Astrocyte (in vitro differentiated cells and primary cell): ENCODE results near the gene BCAM. TPM values are rescaled to one million over a fixed set of nuclear protein-coding genes. Genes with fewer than 3 reads are reported as not detected.
"Not testable (repeated sequence)": the region's sequence is repeated elsewhere in the genome, so short reads cannot be mapped to it uniquely, and the experiment has no call there.

ENCODE experiments used
- DNase-seq: peaks from one replicate; pipeline ENCODE4 v3.0.0-alpha.2; 2010; ENCODE audit warnings: low read depth
- FAIRE-seq: peaks from 2 replicates; lab custom pipeline; 2011; peaks lifted over from hg19 to GRCh38; lab: Jason Lieb, UNC
- H2AFZ ChIP-seq: 2 replicates; pipeline ENCODE4 v1.6.0; 2012; ENCODE audit warnings: low read depth, low read length, inconsistent platforms
- H3K27ac ChIP-seq: 2 replicates; pipeline ENCODE4 v1.5.1; 2011; ENCODE audit warnings: low read depth, low read length, inconsistent platforms
- H3K27me3 ChIP-seq: 2 replicates; pipeline ENCODE4 v1.6.0; 2011; ENCODE audit warnings: low read length, inconsistent platforms; ENCODE audit not compliant: insufficient read depth
- H3K36me3 ChIP-seq: 2 replicates; pipeline ENCODE4 v1.5.1; 2011; ENCODE audit warnings: low read length, inconsistent platforms; ENCODE audit not compliant: insufficient read depth
- H3K4me1 ChIP-seq: 2 replicates; pipeline ENCODE4 v1.5.1; 2011; ENCODE audit warnings: low read length, inconsistent platforms; ENCODE audit not compliant: insufficient read depth
- H3K4me2 ChIP-seq: 2 replicates; pipeline ENCODE4 v1.6.0; 2012; ENCODE audit warnings: low read length, inconsistent platforms
- H3K4me3 ChIP-seq: 2 replicates; pipeline ENCODE4 v1.5.1; 2011; ENCODE audit warnings: low read depth, mild to moderate bottlenecking, low read length, inconsistent platforms; ENCODE audit not compliant: insufficient read depth
- H3K79me2 ChIP-seq: 2 replicates; pipeline ENCODE4 v1.6.0; 2012; ENCODE audit warnings: mild to moderate bottlenecking, low read length, inconsistent platforms; ENCODE audit not compliant: insufficient read depth
- H3K9ac ChIP-seq: 2 replicates; pipeline ENCODE4 v1.6.0; 2012; ENCODE audit warnings: mild to moderate bottlenecking, low read length, inconsistent platforms
- H3K9me3 ChIP-seq: 2 replicates; pipeline ENCODE4 v1.5.1; 2012; ENCODE audit warnings: low read depth, mild to moderate bottlenecking, low read length, inconsistent platforms; ENCODE audit not compliant: insufficient read depth
- H4K20me1 ChIP-seq: 2 replicates; pipeline ENCODE4 v1.6.0; 2012; ENCODE audit warnings: low read length, inconsistent platforms; ENCODE audit not compliant: insufficient read depth
- H3K27ac Mint-ChIP-seq: one replicate; pipeline ENCODE4 v1.8.0; 2021; ENCODE audit warnings: mild to moderate bottlenecking, mixed read lengths; ENCODE audit not compliant: unreplicated experiment
- H3K27me3 Mint-ChIP-seq: one replicate; pipeline ENCODE4 v1.8.0; 2021; ENCODE audit warnings: low read depth, mixed read lengths; ENCODE audit not compliant: unreplicated experiment
- H3K36me3 Mint-ChIP-seq: one replicate; pipeline ENCODE4 v1.8.0; 2021; ENCODE audit warnings: low read depth, mixed read lengths; ENCODE audit not compliant: unreplicated experiment
- H3K4me1 Mint-ChIP-seq: one replicate; pipeline ENCODE4 v1.8.0; 2021; ENCODE audit warnings: low read depth, mixed read lengths; ENCODE audit not compliant: unreplicated experiment
- H3K4me3 Mint-ChIP-seq: one replicate; pipeline ENCODE4 v1.8.0; 2021; ENCODE audit warnings: mild to moderate bottlenecking, moderate library complexity, mixed read lengths; ENCODE audit not compliant: unreplicated experiment
- H3K9me3 Mint-ChIP-seq: one replicate; pipeline ENCODE4 v1.8.0; 2021; ENCODE audit warnings: mild to moderate bottlenecking, mixed read lengths; ENCODE audit not compliant: unreplicated experiment
- EZH2 ChIP-seq: IDR thresholded peaks from 2 replicates; pipeline ENCODE4 v1.6.1; 2012; ENCODE audit warnings: mild to moderate bottlenecking, low read length, inconsistent platforms; ENCODE audit not compliant: insufficient read depth
- total RNA-seq: library from RNA; stranded (reverse); gene quantifications from 2 replicates; pipeline ENCODE4 v1.2.1, GENCODE V29; 2021
- TF ChIP-seq, protein P1 (sequence below): IDR thresholded peaks from 2 replicates; pipeline ENCODE4 v1.5.1; 2011; ENCODE audit warnings: low read depth, mild to moderate bottlenecking, inconsistent platforms, low read length, moderate library complexity; ENCODE audit not compliant: insufficient read depth

The BCAM gene
- total RNA-seq, 1 donor from 2014 or later = 14.0 TPM

DNA sequence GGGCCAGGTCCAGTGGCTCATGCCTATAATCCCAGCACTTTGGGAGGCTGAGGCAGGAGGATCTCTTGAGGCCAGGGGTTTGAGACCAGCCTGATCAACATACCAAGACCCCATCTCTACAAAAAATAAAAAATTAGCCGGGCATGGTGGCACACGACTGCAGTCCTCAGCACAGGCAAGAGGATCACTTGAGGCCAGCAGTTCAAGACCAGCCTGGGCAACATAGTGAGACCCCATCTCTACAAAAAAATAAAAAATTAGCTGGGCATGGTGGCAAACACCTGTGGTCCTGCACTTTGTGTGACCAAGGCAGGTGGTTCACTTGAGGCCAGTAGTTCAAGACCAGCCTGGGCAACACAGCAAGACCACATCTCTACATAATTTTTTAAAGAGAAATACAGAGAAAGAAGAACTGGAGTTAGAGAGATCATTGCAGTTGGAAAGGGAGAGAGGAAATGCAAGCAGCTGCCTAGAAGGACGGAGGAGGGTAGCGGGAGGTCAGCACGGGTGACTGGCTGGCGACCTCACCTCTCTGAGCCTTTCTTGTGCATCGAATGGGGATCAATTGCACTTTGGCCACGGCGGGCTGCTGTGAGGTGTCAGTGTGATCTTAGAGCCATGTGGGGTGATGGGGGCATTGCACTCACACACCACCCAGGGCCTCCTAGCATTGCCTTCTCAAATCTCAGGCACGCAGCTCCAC is 13.9 kb downstream of the BCAM start:
- Mint-ChIP-seq H3K36me3 (no peaks in the 10 kb centered on the region), H3K4me1 (no peaks in the 10 kb centered on the region), H3K27ac (no peak overlapping the region), H3K27me3 (peaks cover 42% of the 10 kb centered on the region), H3K4me3 (no peak overlapping the region), H3K9me3 (no peaks in the 10 kb centered on the region)
- H3K4me1 ChIP-seq = no peaks in the 10 kb centered on the region
- no peak overlapping the region for H3K27ac ChIP-seq
- no peaks in the 10 kb centered on the region for H3K9me3 ChIP-seq
- no peak overlapping the region for H3K9ac ChIP-seq
- H2AFZ ChIP-seq = no peak overlapping the region
- DNase-seq (no peak), FAIRE-seq (no peak)
- no peaks in the 10 kb centered on the region for H3K36me3 ChIP-seq
- H3K27me3 ChIP-seq = peaks cover 10% of the 10 kb centered on the region
- TF ChIP-seq EZH2 = no peak
- TF ChIP-seq, protein P1, sequence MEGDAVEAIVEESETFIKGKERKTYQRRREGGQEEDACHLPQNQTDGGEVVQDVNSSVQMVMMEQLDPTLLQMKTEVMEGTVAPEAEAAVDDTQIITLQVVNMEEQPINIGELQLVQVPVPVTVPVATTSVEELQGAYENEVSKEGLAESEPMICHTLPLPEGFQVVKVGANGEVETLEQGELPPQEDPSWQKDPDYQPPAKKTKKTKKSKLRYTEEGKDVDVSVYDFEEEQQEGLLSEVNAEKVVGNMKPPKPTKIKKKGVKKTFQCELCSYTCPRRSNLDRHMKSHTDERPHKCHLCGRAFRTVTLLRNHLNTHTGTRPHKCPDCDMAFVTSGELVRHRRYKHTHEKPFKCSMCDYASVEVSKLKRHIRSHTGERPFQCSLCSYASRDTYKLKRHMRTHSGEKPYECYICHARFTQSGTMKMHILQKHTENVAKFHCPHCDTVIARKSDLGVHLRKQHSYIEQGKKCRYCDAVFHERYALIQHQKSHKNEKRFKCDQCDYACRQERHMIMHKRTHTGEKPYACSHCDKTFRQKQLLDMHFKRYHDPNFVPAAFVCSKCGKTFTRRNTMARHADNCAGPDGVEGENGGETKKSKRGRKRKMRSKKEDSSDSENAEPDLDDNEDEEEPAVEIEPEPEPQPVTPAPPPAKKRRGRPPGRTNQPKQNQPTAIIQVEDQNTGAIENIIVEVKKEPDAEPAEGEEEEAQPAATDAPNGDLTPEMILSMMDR = no peak
- no peaks in the 10 kb centered on the region for H4K20me1 ChIP-seq
- H3K4me2 ChIP-seq = no peak overlapping the region
- no peak overlapping the region for H3K4me3 ChIP-seq
- no peaks in the 10 kb centered on the region for H3K79me2 ChIP-seq

DNA sequence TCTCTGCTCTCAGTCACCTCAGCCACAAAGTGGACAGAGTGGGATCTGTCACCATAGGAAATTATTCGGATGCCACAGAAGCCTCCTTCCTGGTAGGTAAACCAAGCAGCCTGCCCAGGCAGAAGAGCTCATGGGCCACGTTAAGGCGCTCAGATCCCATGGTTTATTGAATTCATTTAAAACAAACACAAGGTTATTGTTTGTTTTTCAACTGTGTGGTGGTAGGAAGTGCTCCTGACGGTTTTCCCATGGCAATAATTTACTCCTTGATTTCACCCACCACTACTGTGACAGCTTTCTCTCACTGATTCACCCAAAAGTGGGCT is 14.4 kb downstream of the BCAM start:
- H3K79me2 ChIP-seq = no peaks in the 10 kb centered on the region
- DNase-seq = no peak
- H4K20me1 ChIP-seq = no peaks in the 10 kb centered on the region
- no peak overlapping the region for H3K27ac ChIP-seq
- H3K4me1 ChIP-seq = no peaks in the 10 kb centered on the region
- Mint-ChIP-seq H3K27me3 (peaks cover 39% of the 10 kb centered on the region), H3K27ac (no peak overlapping the region), H3K4me3 (no peak overlapping the region), H3K9me3 (no peaks in the 10 kb centered on the region), H3K4me1 (no peaks in the 10 kb centered on the region), H3K36me3 (no peaks in the 10 kb centered on the region)
- no peaks in the 10 kb centered on the region for H3K9me3 ChIP-seq
- no peak overlapping the region for H3K4me2 ChIP-seq
- no peak for FAIRE-seq
- no peak overlapping the region for H2AFZ ChIP-seq
- TF ChIP-seq EZH2 = no peak
- TF ChIP-seq, protein P1 = no peak
- peaks cover 10% of the 10 kb centered on the region for H3K27me3 ChIP-seq
- no peak overlapping the region for H3K9ac ChIP-seq
- H3K36me3 ChIP-seq = no peaks in the 10 kb centered on the region
- no peak overlapping the region for H3K4me3 ChIP-seq

DNA sequence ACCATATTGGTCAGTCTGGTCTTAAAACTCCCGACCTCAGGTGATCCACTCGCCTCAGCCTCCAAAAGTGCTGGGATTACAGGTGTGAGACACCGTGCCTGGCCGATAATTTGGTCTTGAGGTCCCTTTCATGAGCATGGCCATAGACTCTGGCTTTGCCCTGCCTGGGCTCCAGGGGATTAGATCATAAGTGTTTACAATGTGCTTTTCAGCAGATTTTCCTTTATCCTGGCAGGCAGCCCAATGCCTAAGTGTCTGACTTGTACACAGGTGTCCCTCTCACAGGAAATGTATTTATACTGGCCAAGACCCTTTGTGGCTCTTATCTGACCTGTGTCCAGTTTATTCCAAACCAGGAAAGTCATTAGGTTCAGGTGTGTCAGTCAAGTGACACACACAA is 15.9 kb downstream of the BCAM start:
- no peaks in the 10 kb centered on the region for H4K20me1 ChIP-seq
- no peaks in the 10 kb centered on the region for H3K36me3 ChIP-seq
- no peak for TF ChIP-seq EZH2
- TF ChIP-seq, protein P1 = no peak
- H3K4me2 ChIP-seq = no peak overlapping the region
- no peak overlapping the region for H3K27ac ChIP-seq
- Mint-ChIP-seq H3K27me3 (peaks cover 33% of the 10 kb centered on the region), H3K9me3 (no peaks in the 10 kb centered on the region), H3K4me1 (no peaks in the 10 kb centered on the region), H3K4me3 (no peak overlapping the region), H3K36me3 (no peaks in the 10 kb centered on the region), H3K27ac (no peak overlapping the region)
- H3K27me3 ChIP-seq = peaks cover 10% of the 10 kb centered on the region
- H3K9ac ChIP-seq = no peak overlapping the region
- no peaks in the 10 kb centered on the region for H3K79me2 ChIP-seq
- H3K4me1 ChIP-seq = no peaks in the 10 kb centered on the region
- no peak overlapping the region for H2AFZ ChIP-seq
- DNase-seq = no peak
- FAIRE-seq = no peak
- H3K9me3 ChIP-seq = no peaks in the 10 kb centered on the region
- no peak overlapping the region for H3K4me3 ChIP-seq

DNA sequence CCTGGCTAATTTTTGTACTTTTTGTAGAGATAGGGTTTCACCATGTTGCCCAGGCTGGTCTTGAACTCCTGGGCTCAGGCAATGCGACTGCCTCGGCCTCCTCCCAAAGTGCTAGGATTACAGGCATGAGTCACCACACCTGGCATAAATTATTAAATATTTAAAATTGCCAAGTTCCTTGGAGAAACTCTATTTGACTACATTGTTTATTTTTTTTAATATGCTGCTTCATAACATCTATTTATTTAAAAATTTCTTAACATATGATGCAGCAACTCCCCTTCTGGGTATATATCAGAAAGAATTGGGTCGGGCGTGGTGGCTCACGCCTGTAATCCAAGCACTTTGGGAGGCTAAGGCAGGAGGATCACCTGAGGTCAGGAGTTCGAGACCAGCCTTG is 24.0 kb downstream of the BCAM start:
- H3K9me3 ChIP-seq, H3K9ac ChIP-seq, H3K27me3 ChIP-seq, H3K36me3 Mint-ChIP-seq, H3K27ac Mint-ChIP-seq, H3K36me3 ChIP-seq, H2AFZ ChIP-seq, H3K79me2 ChIP-seq, H3K9me3 Mint-ChIP-seq, H4K20me1 ChIP-seq, H3K4me1 ChIP-seq, H3K4me3 ChIP-seq, H3K4me2 ChIP-seq, H3K4me3 Mint-ChIP-seq, H3K4me1 Mint-ChIP-seq, H3K27ac ChIP-seq, DNase-seq, FAIRE-seq: not testable (repeated sequence)
- peaks cover 19% of the 10 kb centered on the region for H3K27me3 Mint-ChIP-seq
